Psoas muscle (tissue), 8 donors: ENCODE data around the gene STOML1. TPM values are rescaled to one million over a fixed set of nuclear protein-coding genes. Genes with fewer than 3 reads are reported as not detected.

Source experiments
- ATAC-seq, 4 donors: fragments of 200-7000 bp; cut with Tn5 transposase; one replicate each; pipeline ENCODE4 v1.9.1; 2020; ENCODE audit warnings: moderate library complexity in 3 of 4, mild to moderate bottlenecking in 2 of 4
- DNase-seq, 2 donors: peaks; one replicate each; pipeline ENCODE4 v3.0.0-alpha.2; 2020
- H3K27ac ChIP-seq: fragments of 200-600 bp; one replicate; pipeline ENCODE4 v1.8.0; 2022
- H3K27me3 ChIP-seq, 3 donors: fragments of 200-600 bp in 1 of 3; one replicate each; pipeline versions ENCODE4 v1.6.1 to v1.8.0; 2013 to 2022; ENCODE audit warnings: low read length in 2 of 3, mild to moderate bottlenecking in 2 of 3, moderate library complexity in 1 of 3; ENCODE audit not compliant: insufficient read depth in 3 of 3
- H3K36me3 ChIP-seq, 2 donors: fragments of 200-600 bp in 1 of 2; one replicate each; pipeline versions ENCODE4 v1.6.1 to v1.8.0; 2013 to 2022; ENCODE audit warnings: low read depth in 1 of 2, mild to moderate bottlenecking in 1 of 2, moderate library complexity in 1 of 2; ENCODE audit not compliant: insufficient read depth in 1 of 2
- H3K4me1 ChIP-seq: fragments of 200-600 bp; one replicate; pipeline ENCODE4 v1.8.0; 2022
- H3K4me3 ChIP-seq: fragments of 200-600 bp; one replicate; pipeline ENCODE4 v1.8.0; 2022; ENCODE audit warnings: mild to moderate bottlenecking
- H3K9me3 ChIP-seq: fragments of 200-600 bp; one replicate; pipeline ENCODE4 v1.8.0; 2022
- CTCF ChIP-seq: fragments of 200-600 bp; IDR thresholded peaks from one replicate; pipeline ENCODE4 v1.8.0; 2022; ENCODE audit warnings: antibody characterized with exemption
- WGBS, 3 donors: extraction: QIAGEN DNeasy Blood & Tissue Kit; methylation state at CpG; one replicate each; pipeline versions ENCODE4 v1.1.6 to v1.1.7; 2013; 5-methylcytosine and 5-hydroxymethylcytosine counted together
- intact Hi-C, 2 donors: fragments of 100-400 bp; cut with DNase I; formaldehyde crosslinking; loops; one replicate each; pipeline versions ENCODE4 v1.11.0 to v1.14.2; 2022
- polyA plus RNA-seq, 3 donors: library from polyadenylated mRNA; stranded (reverse); fragments of 200-250 nt; gene quantifications; one replicate each; pipeline ENCODE4 v1.2.3, GENCODE V29; 2013
- total RNA-seq, 4 donors: library from RNA; stranded (reverse); fragmentation: NEBNext Ultra II Directional in 2 of 4; extraction: Animal tissue kit (Norgen Biotek cat#: 25700) in 2 of 4; gene quantifications; one replicate each; pipeline versions ENCODE4 v1.2.1 to v1.2.4, GENCODE V29; 2021 to 2023
- donor health status: healthy with polysubstance abuse.
- donor health status: DM: no; HTN: no; CAD: no; lungs with moderate emphysema.
- donor health status: Bipolar disorder and iron deficiency.
- donor health status: healthy.
- donor health status: DM: yes; HTN: yes; CAD: no.
- donor health status: DM: no; HTN: no; CAD: no.
- donor health status: DM: no; HTN: no; CAD: no.
- donor health status: DM: yes; HTN: yes; CAD: no.

Gene STOML1
- total and polyA plus RNA-seq, 7 donors = 18.3 to 34.4 (median 24.4) TPM

GRCh38 chr15:73986055-73986775 is 5.9 kb downstream of the STOML1 start:
- DNase-seq (no peak), ATAC-seq (no peak)
- WGBS, 3 donors = 56 to 58% (median 56%) methylated on average over 7 of the region's 7 CpGs
- no peak overlapping the region for H3K4me3 ChIP-seq
- peaks cover 68% of the 10 kb centered on the region for H3K4me1 ChIP-seq
- H3K27me3 ChIP-seq = no peaks in the 10 kb centered on the region
- TF ChIP-seq CTCF = no peak
- no peaks in the 10 kb centered on the region for H3K9me3 ChIP-seq
- H3K36me3 ChIP-seq = peaks cover 0 to 50% of the 10 kb centered on the region in 2 donors
- peak overlapping the region; percentile 30 for H3K27ac ChIP-seq
- intact Hi-C loops = loop anchor here in 1 of 2 donors (5.0 kb wide), 1 partner anchor 56 kb away; no protein-coding TSS in a partner anchor

GRCh38 chr15:73985101-73985873 is 6.8 kb downstream of the STOML1 start:
- H3K4me1 ChIP-seq = peaks cover 63% of the 10 kb centered on the region
- intact Hi-C loops = loop anchor here in 1 of 2 donors (5.0 kb wide), 1 partner anchor 57 kb away; no protein-coding TSS in a partner anchor
- no peak overlapping the region for H3K27ac ChIP-seq
- TF ChIP-seq CTCF = no peak
- no peak for DNase-seq
- no peak for ATAC-seq
- H3K4me3 ChIP-seq = no peak overlapping the region
- peaks cover 0 to 50% of the 10 kb centered on the region in 2 donors for H3K36me3 ChIP-seq
- 70 to 74% (median 72%) methylated on average over 13 of the region's 13 CpGs for WGBS, 3 donors
- H3K27me3 ChIP-seq = no peaks in the 10 kb centered on the region
- no peaks in the 10 kb centered on the region for H3K9me3 ChIP-seq

- H3K27me3 ChIP-seq = no peaks in the 10 kb centered on the region
- TF ChIP-seq CTCF = no peak
- peaks cover 55% of the 10 kb centered on the region for H3K4me1 ChIP-seq
- H3K4me3 ChIP-seq = no peak overlapping the region
- intact Hi-C loops = no loop called here
- DNase-seq = no peak
- WGBS, 3 donors = 70 to 73% (median 72%) methylated on average over 13 of the region's 13 CpGs
- no peaks in the 10 kb centered on the region for H3K9me3 ChIP-seq
- H3K36me3 ChIP-seq = peaks cover 0 to 49% of the 10 kb centered on the region in 2 donors
- ATAC-seq = no peak
- peak overlapping the region; percentile 84 for H3K27ac ChIP-seq
Observed at GRCh38 chr15:73984208-73984979, 7.7 kb downstream of the STOML1 start.

GRCh38 chr15:73983773-73984172 is 8.3 kb downstream of the STOML1 start:
- ATAC-seq (no peak), DNase-seq (no peak)
- Histone ChIP-seq H3K4me1 (peaks cover 49% of the 10 kb centered on the region), H3K9me3 (no peaks in the 10 kb centered on the region), H3K4me3 (no peak overlapping the region), H3K27me3 (no peaks in the 10 kb centered on the region), H3K36me3 (peaks cover 0 to 42% of the 10 kb centered on the region in 2 donors), H3K27ac (peak overlapping the region; percentile 84)
- 85 to 91% (median 89%) methylated on average over 9 of the region's 9 CpGs for WGBS, 3 donors
- no peak for TF ChIP-seq CTCF
- intact Hi-C loops = no loop called here
